Neural progenitor cell (in vitro differentiated cells): ENCODE measurements around the gene MYO7B. TPM values are rescaled to one million over a fixed set of nuclear protein-coding genes. Genes with fewer than 3 reads are reported as not detected.
A peak's percentile ranks its signal among the peaks of the same experiment; 100 is the strongest.

ENCODE experiments used
- DNase-seq: peaks from one replicate; pipeline ENCODE4 v3.0.0-alpha.2; 2016; ENCODE audit warnings: low spot score
- H2AFZ ChIP-seq: fragments of 200-600 bp; sonication (generic); replicated peaks from 2 replicates; pipeline ENCODE4 v1.6.1; 2016; ENCODE audit warnings: antibody characterized with exemption
- H3F3A ChIP-seq: fragments of 200-600 bp; sonication (generic); 2 replicates; pipeline ENCODE4 v1.6.1; 2016; ENCODE audit warnings: antibody characterized with exemption, low read depth
- H3K27ac ChIP-seq: fragments of 200-600 bp; sonication (generic); 2 replicates; pipeline ENCODE4 v1.5.1; 2016; ENCODE audit warnings: mild to moderate bottlenecking
- H3K27me3 ChIP-seq: fragments of 200-600 bp; sonication (generic); 2 replicates; pipeline ENCODE4 v1.6.1; 2016; ENCODE audit warnings: mild to moderate bottlenecking, moderate library complexity
- H3K36me3 ChIP-seq: fragments of 200-600 bp; sonication (generic); 2 replicates; pipeline ENCODE4 v1.5.1; 2016
- H3K4me1 ChIP-seq: fragments of 200-600 bp; sonication (generic); 2 replicates; pipeline ENCODE4 v1.6.1; 2016; ENCODE audit warnings: mixed run types
- H3K4me2 ChIP-seq: fragments of 200-600 bp; sonication (generic); 2 replicates; pipeline ENCODE4 v1.6.1; 2016
- H3K4me3 ChIP-seq: fragments of 200-600 bp; sonication (generic); 2 replicates; pipeline ENCODE4 v1.5.1; 2016
- H3K79me2 ChIP-seq: fragments of 200-600 bp; sonication (generic); 2 replicates; pipeline ENCODE4 v1.6.1; 2016; ENCODE audit warnings: low read depth
- H3K9ac ChIP-seq: fragments of 200-600 bp; sonication (generic); 2 replicates; pipeline ENCODE4 v1.6.1; 2016
- H3K9me3 ChIP-seq: fragments of 200-600 bp; sonication (generic); 2 replicates; pipeline ENCODE4 v1.5.1; 2016; ENCODE audit warnings: low read depth
- H4K20me1 ChIP-seq: fragments of 200-600 bp; sonication (generic); 2 replicates; pipeline ENCODE4 v1.6.1; 2016; ENCODE audit warnings: low read depth
- H3K27ac Mint-ChIP-seq: 3 replicates; pipeline ENCODE4 v1.8.0; 2021; ENCODE audit warnings: mixed read lengths
- H3K27me3 Mint-ChIP-seq: 2 replicates; pipeline ENCODE4 v1.8.0; 2022; ENCODE audit warnings: low read depth, mild to moderate bottlenecking, inconsistent platforms, moderate library complexity, mixed read lengths; ENCODE audit not compliant: insufficient read depth
- H3K36me3 Mint-ChIP-seq: 3 replicates; pipeline ENCODE4 v1.8.0; 2021; ENCODE audit warnings: mixed read lengths
- H3K4me1 Mint-ChIP-seq: 3 replicates; pipeline ENCODE4 v1.8.0; 2021; ENCODE audit warnings: mixed read lengths
- H3K4me3 Mint-ChIP-seq: 3 replicates; pipeline ENCODE4 v1.8.0; 2021; ENCODE audit warnings: mild to moderate bottlenecking, moderate library complexity, mixed read lengths
- H3K9me3 Mint-ChIP-seq: 3 replicates; pipeline ENCODE4 v1.8.0; 2020; ENCODE audit warnings: mixed read lengths
- EZH2 ChIP-seq: fragments of 200-600 bp; sonication (generic); IDR thresholded peaks from 2 replicates; pipeline ENCODE4 v1.6.1; 2017; ENCODE audit warnings: antibody characterized with exemption, mild to moderate bottlenecking, moderate library complexity
- EZH2phosphoT487 ChIP-seq: fragments of 200-600 bp; sonication (generic); IDR thresholded peaks from 2 replicates; pipeline ENCODE4 v1.6.1; 2017; ENCODE audit warnings: antibody characterized with exemption
- total RNA-seq: library from RNA; depleted of rRNA; stranded (reverse); fragments of >200 nt; gene quantifications from 2 replicates; pipeline ENCODE4 v1.2.3, GENCODE V29; 2015; ENCODE audit warnings: low replicate concordance
- TF ChIP-seq, protein P1 (sequence below): fragments of 200-600 bp; sonication (generic); IDR thresholded peaks from 2 replicates; pipeline ENCODE4 v1.5.1; 2017; ENCODE audit warnings: antibody characterized with exemption, mild to moderate bottlenecking

The MYO7B gene
- total RNA-seq, 1 donor from 2014 or later = not detected

DNA sequence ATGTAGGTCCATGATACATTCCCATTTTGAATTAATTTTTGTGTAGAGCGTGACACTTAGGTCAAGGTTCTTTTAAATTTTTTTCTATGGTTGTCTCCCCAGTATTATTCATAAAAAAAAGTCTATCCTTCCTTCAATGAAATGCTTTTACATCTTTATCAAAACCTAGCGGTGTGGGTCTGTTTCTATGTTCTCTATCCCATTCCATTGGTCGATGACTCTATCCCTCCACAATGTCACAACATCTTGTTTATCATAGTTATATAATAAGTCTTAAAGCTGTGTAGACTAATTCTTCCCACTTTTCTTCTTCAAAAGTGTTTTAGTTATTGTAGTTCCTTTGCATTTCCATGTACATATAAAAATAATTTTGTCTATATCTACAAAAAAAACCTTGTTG is 63.2 kb downstream of the MYO7B start:
- Histone ChIP-seq H2AFZ (no peak overlapping the region), H3K4me2 (no peak overlapping the region), H3K27ac (no peak overlapping the region), H3K36me3 (no peaks in the 10 kb centered on the region), H4K20me1 (no peaks in the 10 kb centered on the region), H3K9ac (no peak overlapping the region), H3K4me1 (no peaks in the 10 kb centered on the region), H3K79me2 (no peaks in the 10 kb centered on the region), H3K9me3 (no peaks in the 10 kb centered on the region), H3K4me3 (no peak overlapping the region), H3F3A (no peaks in the 10 kb centered on the region), H3K27me3 (no peaks in the 10 kb centered on the region)
- TF ChIP-seq EZH2phosphoT487 (no peak), EZH2 (no peak)
- Mint-ChIP-seq H3K9me3 (peaks cover 7% of the 10 kb centered on the region), H3K4me3 (no peak overlapping the region), H3K4me1 (no peaks in the 10 kb centered on the region), H3K27me3 (peaks cover 4% of the 10 kb centered on the region), H3K27ac (no peak overlapping the region), H3K36me3 (peaks cover 5% of the 10 kb centered on the region)
- no peak for DNase-seq

DNA sequence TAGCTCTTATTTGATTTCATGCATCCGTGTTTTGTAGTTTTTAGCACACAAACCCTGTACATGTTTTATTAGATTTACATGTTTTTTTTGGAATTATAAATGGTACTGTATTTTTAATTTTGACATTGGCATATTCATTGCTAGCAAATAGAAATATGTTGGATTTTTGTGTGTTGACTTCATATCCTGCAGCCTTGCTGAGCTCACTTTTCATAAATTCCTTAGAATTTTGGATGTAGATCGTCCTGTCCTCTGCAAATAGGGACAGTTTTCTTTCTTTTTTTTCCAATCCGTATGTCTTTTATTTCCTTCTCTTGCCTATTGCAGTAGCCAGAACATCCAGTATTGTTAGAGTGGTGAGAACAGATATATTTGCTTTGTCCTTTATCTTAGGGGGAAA is 63.7 kb downstream of the MYO7B start:
- H3F3A ChIP-seq = no peaks in the 10 kb centered on the region
- no peak overlapping the region for H3K4me2 ChIP-seq
- no peak overlapping the region for H3K4me3 Mint-ChIP-seq
- no peak overlapping the region for H2AFZ ChIP-seq
- H3K4me3 ChIP-seq = no peak overlapping the region
- peaks cover 4% of the 10 kb centered on the region for H3K27me3 Mint-ChIP-seq
- H3K27ac ChIP-seq = no peak overlapping the region
- no peaks in the 10 kb centered on the region for H3K79me2 ChIP-seq
- no peaks in the 10 kb centered on the region for H3K27me3 ChIP-seq
- H3K4me1 Mint-ChIP-seq = no peaks in the 10 kb centered on the region
- no peak overlapping the region for H3K9ac ChIP-seq
- H3K4me1 ChIP-seq = no peaks in the 10 kb centered on the region
- no peaks in the 10 kb centered on the region for H3K9me3 ChIP-seq
- DNase-seq = no peak
- peaks cover 7% of the 10 kb centered on the region for H3K9me3 Mint-ChIP-seq
- H3K36me3 ChIP-seq = no peaks in the 10 kb centered on the region
- H4K20me1 ChIP-seq = no peaks in the 10 kb centered on the region
- H3K27ac Mint-ChIP-seq = no peak overlapping the region
- TF ChIP-seq, protein P1, sequence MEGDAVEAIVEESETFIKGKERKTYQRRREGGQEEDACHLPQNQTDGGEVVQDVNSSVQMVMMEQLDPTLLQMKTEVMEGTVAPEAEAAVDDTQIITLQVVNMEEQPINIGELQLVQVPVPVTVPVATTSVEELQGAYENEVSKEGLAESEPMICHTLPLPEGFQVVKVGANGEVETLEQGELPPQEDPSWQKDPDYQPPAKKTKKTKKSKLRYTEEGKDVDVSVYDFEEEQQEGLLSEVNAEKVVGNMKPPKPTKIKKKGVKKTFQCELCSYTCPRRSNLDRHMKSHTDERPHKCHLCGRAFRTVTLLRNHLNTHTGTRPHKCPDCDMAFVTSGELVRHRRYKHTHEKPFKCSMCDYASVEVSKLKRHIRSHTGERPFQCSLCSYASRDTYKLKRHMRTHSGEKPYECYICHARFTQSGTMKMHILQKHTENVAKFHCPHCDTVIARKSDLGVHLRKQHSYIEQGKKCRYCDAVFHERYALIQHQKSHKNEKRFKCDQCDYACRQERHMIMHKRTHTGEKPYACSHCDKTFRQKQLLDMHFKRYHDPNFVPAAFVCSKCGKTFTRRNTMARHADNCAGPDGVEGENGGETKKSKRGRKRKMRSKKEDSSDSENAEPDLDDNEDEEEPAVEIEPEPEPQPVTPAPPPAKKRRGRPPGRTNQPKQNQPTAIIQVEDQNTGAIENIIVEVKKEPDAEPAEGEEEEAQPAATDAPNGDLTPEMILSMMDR = no peak
- no peak for TF ChIP-seq EZH2
- peaks cover 5% of the 10 kb centered on the region for H3K36me3 Mint-ChIP-seq

DNA sequence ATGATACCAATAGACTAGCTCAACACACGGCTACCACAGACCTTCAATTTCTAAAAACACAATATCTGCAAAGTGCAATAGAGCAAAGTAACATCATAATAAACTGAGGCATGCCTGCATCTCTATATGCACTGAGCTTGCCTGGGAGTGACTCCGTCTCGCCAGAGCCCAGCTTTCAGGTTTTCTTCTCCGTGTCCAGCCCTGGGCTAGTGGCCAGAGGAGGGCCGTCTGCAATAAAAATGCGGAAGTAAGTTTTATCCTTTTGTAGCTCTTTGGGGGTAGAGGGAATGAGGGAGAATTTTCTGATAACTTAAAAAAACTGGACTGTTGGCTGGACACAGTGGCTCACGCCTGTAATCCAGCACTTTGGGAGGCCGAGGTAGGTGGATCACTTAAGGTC is 69.5 kb downstream of the MYO7B start:
- Mint-ChIP-seq H3K36me3 (peaks cover 3% of the 10 kb centered on the region), H3K27me3 (no peaks in the 10 kb centered on the region), H3K9me3 (peaks cover 7% of the 10 kb centered on the region), H3K4me1 (no peaks in the 10 kb centered on the region), H3K27ac (no peak overlapping the region), H3K4me3 (no peak overlapping the region)
- H3K4me1 ChIP-seq = no peaks in the 10 kb centered on the region
- TF ChIP-seq EZH2 (no peak), EZH2phosphoT487 (no peak)
- TF ChIP-seq, protein P1 = no peak
- H3F3A ChIP-seq = no peaks in the 10 kb centered on the region
- no peaks in the 10 kb centered on the region for H3K9me3 ChIP-seq
- no peak overlapping the region for H3K9ac ChIP-seq
- H2AFZ ChIP-seq = no peak overlapping the region
- no peak overlapping the region for H3K4me2 ChIP-seq
- no peaks in the 10 kb centered on the region for H3K36me3 ChIP-seq
- H3K4me3 ChIP-seq = no peak overlapping the region
- no peak overlapping the region for H3K27ac ChIP-seq
- H3K79me2 ChIP-seq = no peaks in the 10 kb centered on the region
- H4K20me1 ChIP-seq = no peaks in the 10 kb centered on the region
- no peak for DNase-seq
- H3K27me3 ChIP-seq = no peaks in the 10 kb centered on the region

DNA sequence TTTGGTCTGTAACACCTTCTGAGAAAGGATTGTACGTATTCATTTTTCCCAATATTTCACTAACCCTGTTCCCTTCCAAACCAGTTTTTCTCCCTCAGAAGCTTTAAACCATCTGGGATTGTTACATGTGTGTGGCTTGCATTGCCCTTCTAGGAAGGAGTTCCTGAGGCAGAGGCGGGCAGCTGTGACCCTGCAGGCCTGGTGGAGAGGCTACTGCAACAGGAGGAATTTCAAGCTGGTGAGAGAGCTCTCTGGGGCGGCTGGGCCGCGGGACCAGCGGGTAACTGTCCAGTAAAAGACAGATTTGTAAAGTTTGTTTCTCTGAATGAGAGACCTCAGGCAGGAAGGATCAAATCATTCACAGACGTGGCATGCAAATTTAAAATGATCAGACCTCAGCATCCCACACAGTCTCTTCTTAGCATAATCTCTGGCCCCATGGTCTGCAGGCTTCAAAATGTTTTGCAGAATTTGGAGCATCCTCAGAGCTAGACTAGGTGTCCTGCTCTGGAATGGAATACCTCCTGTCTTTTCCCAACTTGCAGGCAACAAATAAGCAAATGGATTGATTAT is 70.3 kb downstream of the MYO7B start:
- no peak overlapping the region for H3K27ac ChIP-seq
- Mint-ChIP-seq H3K4me1 (no peaks in the 10 kb centered on the region), H3K36me3 (peaks cover 3% of the 10 kb centered on the region), H3K9me3 (peaks cover 7% of the 10 kb centered on the region), H3K27ac (peak overlapping the region; percentile 76), H3K4me3 (no peak overlapping the region), H3K27me3 (no peaks in the 10 kb centered on the region)
- no peak overlapping the region for H3K4me2 ChIP-seq
- H3K4me1 ChIP-seq = no peaks in the 10 kb centered on the region
- no peak for DNase-seq
- no peaks in the 10 kb centered on the region for H4K20me1 ChIP-seq
- no peaks in the 10 kb centered on the region for H3F3A ChIP-seq
- TF ChIP-seq EZH2phosphoT487 (no peak), EZH2 (no peak)
- TF ChIP-seq, protein P1 = no peak
- no peak overlapping the region for H3K9ac ChIP-seq
- no peak overlapping the region for H3K4me3 ChIP-seq
- H2AFZ ChIP-seq = no peak overlapping the region
- no peaks in the 10 kb centered on the region for H3K36me3 ChIP-seq
- H3K9me3 ChIP-seq = no peaks in the 10 kb centered on the region
- H3K79me2 ChIP-seq = no peaks in the 10 kb centered on the region
- no peaks in the 10 kb centered on the region for H3K27me3 ChIP-seq
